SJSA1 (cell line): ENCODE measurements around the gene FRMD4A. TPM values are rescaled to one million over a fixed set of nuclear protein-coding genes. Genes with fewer than 3 reads are reported as not detected.

ENCODE experiments used
- DNase-seq, 2 experiments: peaks; one replicate each; pipeline ENCODE4 v3.0.0-alpha.2; 2015 to 2020; ENCODE audit warnings: low spot score in 2 of 2, low read depth in 1 of 2
- H3K27ac ChIP-seq: fragments of 250-450 bp; sonication (Bioruptor Pico); 2 replicates; pipeline ENCODE4 v1.5.1; 2020; ENCODE audit warnings: mild to moderate bottlenecking, moderate library complexity
- H3K27me3 ChIP-seq: fragments of 250-450 bp; sonication (Bioruptor Pico); replicated peaks from 2 replicates; pipeline ENCODE4 v1.5.1; 2020; ENCODE audit warnings: mild to moderate bottlenecking, moderate library complexity
- H3K36me3 ChIP-seq: fragments of 250-450 bp; sonication (Bioruptor Pico); 2 replicates; pipeline ENCODE4 v1.5.1; 2020; ENCODE audit warnings: mild to moderate bottlenecking
- H3K4me1 ChIP-seq: fragments of 250-450 bp; sonication (Bioruptor Pico); replicated peaks from 2 replicates; pipeline ENCODE4 v1.6.1; 2021; ENCODE audit warnings: mild to moderate bottlenecking
- H3K4me3 ChIP-seq: fragments of 250-450 bp; sonication (Bioruptor Pico); 2 replicates; pipeline ENCODE4 v1.5.1; 2020; ENCODE audit warnings: mild to moderate bottlenecking
- H3K9me3 ChIP-seq: fragments of 250-450 bp; sonication (Bioruptor Pico); replicated peaks from 2 replicates; pipeline ENCODE4 v1.5.1; 2020; ENCODE audit warnings: mild to moderate bottlenecking
- total RNA-seq: library from RNA; depleted of rRNA; stranded (reverse); fragments of >200 nt; shearing (Covaris generic); gene quantifications from 2 replicates; pipeline ENCODE4 v1.2.3, GENCODE V29; 2014; rRNA removed

The FRMD4A gene
- 4.6 and 6.2 TPM in 2 replicates for total RNA-seq

GRCh38 chr10:14330388-14331061 lies at the start of gene FRMD4A:
TSS of gene FRMD4A (minus strand) at chr10:14330924.
- no peak for DNase-seq
- peaks cover 4% of the 10 kb centered on the region; the same call in 1 of the 2 replicates for H3K27me3 ChIP-seq

GRCh38 chr10:14379556-14380280 lies 49.0 kb upstream of the FRMD4A start:
- peaks cover 11% of the 10 kb centered on the region for H3K4me1 ChIP-seq
- no peak for DNase-seq
- H3K9me3 ChIP-seq = no peaks in the 10 kb centered on the region
- H3K27ac ChIP-seq = no peak overlapping the region
- H3K36me3 ChIP-seq = no peaks in the 10 kb centered on the region
- no peak overlapping the region for H3K4me3 ChIP-seq
- no peaks in the 10 kb centered on the region for H3K27me3 ChIP-seq

More at GRCh38 chr10:14330388-14331061, at the start of gene FRMD4A:
- Histone ChIP-seq H3K4me3 (no peak within 1 kb of the TSS), H3K9me3 (no peaks in the 10 kb centered on the region), H3K4me1 (peaks cover 11% of the 10 kb centered on the region), H3K27ac (no peak within 1 kb of the TSS), H3K36me3 (no peaks in the 10 kb centered on the region)

GRCh38 chr10:14378387-14378960 lies 47.8 kb upstream of the FRMD4A start:
- no peaks in the 10 kb centered on the region for H3K36me3 ChIP-seq
- no peak overlapping the region for H3K27ac ChIP-seq
- H3K4me3 ChIP-seq = no peak overlapping the region
- peaks cover 9% of the 10 kb centered on the region for H3K4me1 ChIP-seq
- H3K9me3 ChIP-seq = no peaks in the 10 kb centered on the region
- no peak for DNase-seq
- H3K27me3 ChIP-seq = no peaks in the 10 kb centered on the region

- Histone ChIP-seq H3K9me3 (no peaks in the 10 kb centered on the region), H3K36me3 (no peaks in the 10 kb centered on the region), H3K27ac (no peak overlapping the region), H3K27me3 (no peaks in the 10 kb centered on the region), H3K4me3 (no peak overlapping the region), H3K4me1 (0 out of 2 replicates have a peak, but pooled peaks cover 4% of the 10 kb centered on the region)
- DNase-seq = no peak
Measured at GRCh38 chr10:14377591-14378175, 47.0 kb upstream of the FRMD4A start.

GRCh38 chr10:14374745-14375445 lies 44.2 kb upstream of the FRMD4A start:
- Histone ChIP-seq H3K4me3 (no peak overlapping the region), H3K9me3 (no peaks in the 10 kb centered on the region), H3K36me3 (no peaks in the 10 kb centered on the region), H3K27me3 (no peaks in the 10 kb centered on the region), H3K27ac (no peak overlapping the region), H3K4me1 (no peaks in the 10 kb centered on the region)
- no peak for DNase-seq

- H3K4me1 ChIP-seq = no peaks in the 10 kb centered on the region
- no peak overlapping the region for H3K4me3 ChIP-seq
- H3K27me3 ChIP-seq = no peaks in the 10 kb centered on the region
- no peaks in the 10 kb centered on the region for H3K36me3 ChIP-seq
- DNase-seq = no peak
- H3K27ac ChIP-seq = no peak overlapping the region
- H3K9me3 ChIP-seq = no peaks in the 10 kb centered on the region
Measured at GRCh38 chr10:14372606-14373005, 41.9 kb upstream of the FRMD4A start.

- Histone ChIP-seq H3K4me1 (no peaks in the 10 kb centered on the region), H3K36me3 (no peaks in the 10 kb centered on the region), H3K27me3 (no peaks in the 10 kb centered on the region), H3K27ac (no peak overlapping the region), H3K9me3 (no peaks in the 10 kb centered on the region), H3K4me3 (no peak overlapping the region)
- DNase-seq = no peak
Measured at GRCh38 chr10:14371581-14371980, 40.9 kb upstream of the FRMD4A start.

GRCh38 chr10:14370894-14371293 lies 40.2 kb upstream of the FRMD4A start:
- DNase-seq = no peak
- Histone ChIP-seq H3K4me1 (no peaks in the 10 kb centered on the region), H3K4me3 (no peak overlapping the region), H3K36me3 (no peaks in the 10 kb centered on the region), H3K9me3 (no peaks in the 10 kb centered on the region), H3K27ac (no peak overlapping the region), H3K27me3 (no peaks in the 10 kb centered on the region)

GRCh38 chr10:14369906-14370305 lies 39.2 kb upstream of the FRMD4A start:
- H3K9me3 ChIP-seq = no peaks in the 10 kb centered on the region
- no peak overlapping the region for H3K4me3 ChIP-seq
- DNase-seq = no peak
- H3K4me1 ChIP-seq = no peaks in the 10 kb centered on the region
- no peaks in the 10 kb centered on the region for H3K27me3 ChIP-seq
- no peak overlapping the region for H3K27ac ChIP-seq
- H3K36me3 ChIP-seq = no peaks in the 10 kb centered on the region

- Histone ChIP-seq H3K9me3 (no peaks in the 10 kb centered on the region), H3K27me3 (no peaks in the 10 kb centered on the region; the same call in 1 of the 2 replicates), H3K36me3 (no peaks in the 10 kb centered on the region), H3K4me1 (no peaks in the 10 kb centered on the region), H3K4me3 (no peak overlapping the region), H3K27ac (no peak overlapping the region)
- no peak for DNase-seq
Measured at GRCh38 chr10:14366760-14367159, 36.0 kb upstream of the FRMD4A start.

- Histone ChIP-seq H3K36me3 (no peaks in the 10 kb centered on the region), H3K27ac (no peak overlapping the region), H3K27me3 (no peaks in the 10 kb centered on the region; the same call in 1 of the 2 replicates), H3K4me1 (no peaks in the 10 kb centered on the region), H3K4me3 (no peak overlapping the region), H3K9me3 (no peaks in the 10 kb centered on the region)
- DNase-seq = no peak
Measured at GRCh38 chr10:14365266-14365665, 34.5 kb upstream of the FRMD4A start.

- Histone ChIP-seq H3K9me3 (no peaks in the 10 kb centered on the region), H3K27ac (no peak overlapping the region), H3K27me3 (no peaks in the 10 kb centered on the region; the same call in 1 of the 2 replicates), H3K4me1 (no peaks in the 10 kb centered on the region), H3K36me3 (no peaks in the 10 kb centered on the region), H3K4me3 (no peak overlapping the region)
- no peak for DNase-seq
Measured at GRCh38 chr10:14362104-14362503, 31.4 kb upstream of the FRMD4A start.

- no peak for DNase-seq
- no peak overlapping the region for H3K27ac ChIP-seq
- no peaks in the 10 kb centered on the region for H3K4me1 ChIP-seq
- H3K27me3 ChIP-seq = no peaks in the 10 kb centered on the region; the same call in 1 of the 2 replicates
- no peaks in the 10 kb centered on the region for H3K9me3 ChIP-seq
- H3K36me3 ChIP-seq = no peaks in the 10 kb centered on the region
- no peak overlapping the region for H3K4me3 ChIP-seq
Measured at GRCh38 chr10:14360961-14361360, 30.2 kb upstream of the FRMD4A start.
